Cardiac muscle cell (in vitro differentiated cells and primary cell): Measurements from ENCODE around the gene RUNDC1. TPM values are rescaled to one million over a fixed set of nuclear protein-coding genes. Genes with fewer than 3 reads are reported as not detected.

Experiments used
- DNase-seq, 2 donors: peaks; one replicate each; pipeline versions ENCODE4 v3.0.0 to v3.0.0-alpha.2; 2010 to 2017; ENCODE audit warnings: low read depth in 1 of 2, low spot score in 1 of 2
- H3K27ac ChIP-seq: fragments of 200-600 bp; sonication (generic); 2 replicates; pipeline ENCODE4 v1.5.1; 2016
- H3K27me3 ChIP-seq: fragments of 200-600 bp; sonication (generic); 2 replicates; pipeline ENCODE4 v1.6.0; 2016; ENCODE audit warnings: control low read depth
- H3K36me3 ChIP-seq: fragments of 200-600 bp; sonication (generic); 2 replicates; pipeline ENCODE4 v1.5.1; 2016; ENCODE audit warnings: control low read depth
- H3K4me1 ChIP-seq: fragments of 200-600 bp; sonication (generic); 2 replicates; pipeline ENCODE4 v1.8.1; 2017; ENCODE audit warnings: low read depth, mild to moderate bottlenecking, mixed run types
- H3K4me3 ChIP-seq: fragments of 200-600 bp; sonication (generic); 2 replicates; pipeline ENCODE4 v1.5.1; 2016; ENCODE audit warnings: mild to moderate bottlenecking
- H3K9me3 ChIP-seq: fragments of 200-600 bp; sonication (generic); 2 replicates; pipeline ENCODE4 v1.5.1; 2017; ENCODE audit warnings: low read depth, mild to moderate bottlenecking, control low read depth
- CTCF ChIP-seq: IDR thresholded peaks from 2 replicates; pipeline ENCODE4 v1.5.1; 2012; ENCODE audit warnings: low read depth, mild to moderate bottlenecking, low read length
- polyA plus RNA-seq: library from polyadenylated mRNA; unstranded; fragments of >200 nt; fragmentation: Nextera tagmentation; extraction: Ambion mirVana; gene quantifications from 2 replicates; pipeline ENCODE4 v1.2.1, GENCODE V29; 2016
- total RNA-seq: library from RNA; depleted of rRNA; stranded (reverse); fragments of >200 nt; gene quantifications from 2 replicates; pipeline ENCODE4 v1.2.3, GENCODE V29; 2016

Gene RUNDC1
- total and polyA plus RNA-seq, 2 experiments from 2014 or later: 28.8 to 33.8 TPM

DNA sequence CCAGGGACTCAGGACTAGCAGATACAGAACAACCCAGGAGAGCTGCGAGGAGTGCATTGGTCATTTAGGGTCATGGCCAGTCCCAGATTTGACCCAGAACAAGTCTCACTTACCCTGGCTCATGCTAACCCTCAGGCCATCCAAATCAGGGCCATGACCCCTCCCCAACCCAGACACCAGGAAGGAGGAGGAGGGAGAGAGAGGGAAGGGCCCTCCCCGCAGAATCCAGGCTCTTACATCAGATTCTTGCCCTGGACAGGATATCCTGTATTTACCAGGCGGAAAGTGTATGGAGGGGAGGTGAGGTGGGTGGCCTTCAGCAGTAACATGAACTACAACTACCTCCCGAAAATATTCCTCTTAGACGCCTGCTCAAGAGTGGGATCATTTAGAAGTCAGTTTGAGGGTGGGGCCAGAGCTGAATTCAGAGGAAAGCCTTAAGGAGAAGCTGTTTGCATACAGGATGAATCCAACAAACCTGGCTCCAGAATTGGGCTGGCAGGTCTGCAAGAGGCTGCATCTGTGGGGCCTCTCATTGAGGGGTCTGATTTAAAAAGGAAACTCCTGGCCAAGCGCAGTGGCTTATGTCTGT, 39.8 kb downstream of the RUNDC1 start:
- Histone ChIP-seq H3K27ac (peak overlapping the region; percentile 84), H3K4me3 (peak overlapping the region; percentile 7), H3K9me3 (no peaks in the 10 kb centered on the region), H3K27me3 (no peaks in the 10 kb centered on the region), H3K4me1 (peaks cover 33% of the 10 kb centered on the region), H3K36me3 (no peaks in the 10 kb centered on the region)
- peak in 1 of 2 donors; percentile 58 for DNase-seq
- no peak for TF ChIP-seq CTCF

GRCh38 chr17:43020789-43021740, 40.7 kb downstream of the RUNDC1 start:
- DNase-seq: peak; percentile 52 to 71
- TF ChIP-seq CTCF: no peak
- H3K4me3 ChIP-seq: peak overlapping the region; percentile 97
- no peaks in the 10 kb centered on the region for H3K36me3 ChIP-seq
- H3K4me1 ChIP-seq: peaks cover 33% of the 10 kb centered on the region
- H3K27ac ChIP-seq: peak overlapping the region; percentile 85
- H3K27me3 ChIP-seq: no peaks in the 10 kb centered on the region
- H3K9me3 ChIP-seq: no peaks in the 10 kb centered on the region

DNA sequence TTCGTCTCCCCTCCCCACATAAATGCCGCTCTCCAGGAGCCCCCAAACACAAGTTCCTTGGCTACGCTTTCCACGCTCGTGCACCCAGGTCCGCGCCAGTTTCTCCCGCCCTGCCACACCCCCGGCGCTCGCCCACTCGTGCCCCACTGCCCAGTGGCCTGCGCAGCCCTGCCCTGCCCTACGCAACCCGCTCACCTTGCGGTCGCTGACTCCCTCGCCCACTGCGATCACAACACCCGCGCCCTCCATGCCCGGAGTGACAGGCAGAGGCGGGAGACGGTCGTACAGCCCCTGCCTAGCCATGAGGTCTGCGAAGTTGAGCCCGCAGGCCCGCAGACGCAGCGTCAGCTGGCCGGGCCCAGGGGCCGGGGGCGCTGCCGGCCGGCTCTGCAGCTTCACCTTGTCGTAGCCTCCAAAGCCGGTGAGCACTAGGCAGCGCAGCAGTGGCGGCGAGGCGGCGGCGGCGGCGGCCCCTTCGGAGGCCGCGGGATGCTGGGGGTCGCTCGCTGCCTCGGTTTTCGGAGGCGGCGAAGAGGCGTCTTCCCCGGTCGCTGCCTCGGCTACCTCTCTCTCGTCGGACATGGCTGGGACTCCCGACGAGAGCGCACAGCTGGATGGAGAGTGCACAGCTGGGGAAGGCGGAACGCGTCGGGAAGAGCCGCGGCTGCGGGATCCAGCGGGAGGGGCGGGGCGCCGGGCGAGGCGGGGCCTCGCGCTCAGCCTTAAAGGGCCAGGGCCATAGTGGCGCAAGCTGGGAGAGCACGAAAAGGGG, 41.6 kb downstream of the RUNDC1 start, which contains the start of gene VAT1:
Gene VAT1, minus strand, starts transcription at position 645 of the 772 bp plus-strand sequence. Its CDS starts 63 bp downstream, at position 582.
- Histone ChIP-seq H3K9me3 (no peaks in the 10 kb centered on the region), H3K36me3 (no peaks in the 10 kb centered on the region), H3K27ac (peak within 1 kb of the TSS; percentile 85), H3K4me1 (peaks cover 33% of the 10 kb centered on the region), H3K4me3 (peak within 1 kb of the TSS; percentile 97), H3K27me3 (no peaks in the 10 kb centered on the region)
- no peak for TF ChIP-seq CTCF
- peak; percentile 84 to 88 for DNase-seq

DNA sequence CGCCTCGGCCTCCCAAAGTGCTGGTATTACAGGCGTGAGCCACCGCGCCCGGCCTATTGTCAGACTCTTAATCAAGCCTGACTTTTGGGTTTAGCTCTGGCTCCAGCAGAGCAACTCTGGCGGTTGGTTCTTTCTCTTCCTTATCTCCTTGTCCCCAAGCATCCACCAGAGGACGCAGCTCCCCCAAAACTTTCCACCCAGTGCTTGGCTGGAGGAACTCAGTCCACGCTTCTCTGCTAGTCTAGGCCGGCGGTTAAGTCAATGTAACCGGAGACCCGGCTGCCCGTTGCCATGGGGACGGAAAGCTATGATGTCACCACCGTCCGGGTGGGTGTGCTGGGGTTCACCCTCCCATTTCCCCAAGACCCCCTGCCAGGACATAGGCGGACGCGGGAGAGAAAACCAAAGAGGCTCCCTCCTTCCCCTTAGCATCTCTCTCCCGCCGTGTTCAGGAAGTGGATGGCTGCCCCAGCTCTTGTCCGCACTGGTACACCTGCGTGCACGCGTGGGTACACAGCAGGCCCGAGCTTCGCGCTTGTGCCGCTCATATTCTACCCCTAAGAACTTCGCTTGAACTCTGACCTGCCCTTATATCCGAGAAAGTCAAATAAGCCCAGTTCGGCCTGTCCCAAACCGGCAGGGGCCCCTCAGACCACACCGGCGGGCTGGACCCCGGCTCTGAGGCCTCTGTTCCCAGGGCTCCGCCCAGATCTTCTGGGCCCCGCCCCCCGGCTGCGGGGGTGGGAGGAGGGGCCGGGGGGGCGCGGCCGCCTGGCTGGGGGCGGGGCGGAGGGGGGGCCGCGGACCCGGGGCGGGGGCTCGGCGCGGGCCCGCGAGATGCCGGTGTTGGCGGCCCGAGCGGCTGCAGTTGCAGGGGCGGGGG, 44.3 kb downstream of the RUNDC1 start, which contains the start of gene RND2:
Gene RND2, plus strand, starts transcription at position 825 of the 883 bp plus-strand sequence. CDS start 117 bp downstream, outside the sequence.
- no peaks in the 10 kb centered on the region for H3K27me3 ChIP-seq
- peaks cover 12% of the 10 kb centered on the region for H3K4me1 ChIP-seq
- peak within 1 kb of the TSS; percentile 75 for H3K27ac ChIP-seq
- H3K4me3 ChIP-seq: peak within 1 kb of the TSS; percentile 49
- DNase-seq: peak; percentile 95 to 96
- peak; percentile 81 for TF ChIP-seq CTCF
- no peaks in the 10 kb centered on the region for H3K36me3 ChIP-seq
- no peaks in the 10 kb centered on the region for H3K9me3 ChIP-seq
